Measurements from ENCODE around the gene GATAD2A. TPM values are rescaled to one million over a fixed set of nuclear protein-coding genes. Genes with fewer than 3 reads are reported as not detected.

GATAD2A gene
- total and polyA plus RNA-seq, 7 donors = 18.5 to 65.9 (median 43.4) TPM

DNA sequence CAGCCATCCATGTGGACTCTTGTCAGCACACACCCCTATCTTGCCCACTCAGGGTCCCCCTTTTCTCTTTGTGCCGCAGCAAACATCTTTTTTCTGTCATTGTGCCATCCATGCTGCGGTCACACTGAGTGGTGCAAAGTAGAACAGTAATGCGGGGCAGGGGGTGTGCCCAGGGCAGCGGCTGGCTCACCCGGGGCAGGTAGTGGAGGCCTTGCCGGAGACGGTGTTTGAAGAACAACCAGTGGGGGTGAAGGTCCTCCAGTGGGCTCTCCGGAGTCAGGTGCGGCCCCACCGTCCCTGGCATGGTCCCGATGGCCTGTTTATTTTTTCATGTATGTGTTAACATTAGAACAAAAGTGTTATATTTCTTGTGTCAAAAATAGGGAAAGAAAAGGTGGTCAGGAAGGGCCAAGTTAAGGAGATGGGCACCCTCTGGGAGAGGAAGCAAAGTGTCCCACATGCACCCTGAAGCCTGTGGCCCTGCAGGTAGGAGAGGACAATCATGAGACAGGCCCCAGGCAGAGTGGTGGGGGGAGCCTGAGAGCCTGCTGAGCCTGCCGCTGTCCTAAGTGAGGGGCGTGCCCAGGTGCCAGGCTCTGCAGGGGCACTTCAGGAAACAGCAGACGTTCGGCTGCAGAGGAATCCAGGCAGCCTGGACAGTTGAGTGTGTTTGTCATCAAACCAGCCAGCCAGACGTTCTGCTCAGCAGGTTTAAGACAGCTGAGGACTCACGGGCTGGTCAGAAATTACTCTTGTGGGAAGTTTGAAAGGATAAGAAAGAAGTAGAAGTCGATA, 97.5 kb downstream of the GATAD2A start:
- WGBS, 3 donors = 84 to 86% (median 85%) methylated on average over 18 of the region's 18 CpGs
- no peak for ATAC-seq
- Histone ChIP-seq H3K36me3 (ENCODE audit: insufficient read depth in 1 of 2, low read depth in 1 of 2) (peaks cover 14 to 95% of the 10 kb centered on the region in 2 donors), H3K4me3 (no peak overlapping the region), H3K27ac (no peak overlapping the region), H3K4me1 (no peaks in the 10 kb centered on the region), H3K27me3 (ENCODE audit: insufficient read depth in 3 of 3, low read length in 2 of 3) (no peaks in the 10 kb centered on the region), H3K9me3 (no peaks in the 10 kb centered on the region)
- no peak for DNase-seq
- intact Hi-C loops (cut with DNase I) = no loop called here
- TF ChIP-seq, protein P1, sequence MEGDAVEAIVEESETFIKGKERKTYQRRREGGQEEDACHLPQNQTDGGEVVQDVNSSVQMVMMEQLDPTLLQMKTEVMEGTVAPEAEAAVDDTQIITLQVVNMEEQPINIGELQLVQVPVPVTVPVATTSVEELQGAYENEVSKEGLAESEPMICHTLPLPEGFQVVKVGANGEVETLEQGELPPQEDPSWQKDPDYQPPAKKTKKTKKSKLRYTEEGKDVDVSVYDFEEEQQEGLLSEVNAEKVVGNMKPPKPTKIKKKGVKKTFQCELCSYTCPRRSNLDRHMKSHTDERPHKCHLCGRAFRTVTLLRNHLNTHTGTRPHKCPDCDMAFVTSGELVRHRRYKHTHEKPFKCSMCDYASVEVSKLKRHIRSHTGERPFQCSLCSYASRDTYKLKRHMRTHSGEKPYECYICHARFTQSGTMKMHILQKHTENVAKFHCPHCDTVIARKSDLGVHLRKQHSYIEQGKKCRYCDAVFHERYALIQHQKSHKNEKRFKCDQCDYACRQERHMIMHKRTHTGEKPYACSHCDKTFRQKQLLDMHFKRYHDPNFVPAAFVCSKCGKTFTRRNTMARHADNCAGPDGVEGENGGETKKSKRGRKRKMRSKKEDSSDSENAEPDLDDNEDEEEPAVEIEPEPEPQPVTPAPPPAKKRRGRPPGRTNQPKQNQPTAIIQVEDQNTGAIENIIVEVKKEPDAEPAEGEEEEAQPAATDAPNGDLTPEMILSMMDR (IDR thresholded peaks at IDR 0.05) = no peak

DNA sequence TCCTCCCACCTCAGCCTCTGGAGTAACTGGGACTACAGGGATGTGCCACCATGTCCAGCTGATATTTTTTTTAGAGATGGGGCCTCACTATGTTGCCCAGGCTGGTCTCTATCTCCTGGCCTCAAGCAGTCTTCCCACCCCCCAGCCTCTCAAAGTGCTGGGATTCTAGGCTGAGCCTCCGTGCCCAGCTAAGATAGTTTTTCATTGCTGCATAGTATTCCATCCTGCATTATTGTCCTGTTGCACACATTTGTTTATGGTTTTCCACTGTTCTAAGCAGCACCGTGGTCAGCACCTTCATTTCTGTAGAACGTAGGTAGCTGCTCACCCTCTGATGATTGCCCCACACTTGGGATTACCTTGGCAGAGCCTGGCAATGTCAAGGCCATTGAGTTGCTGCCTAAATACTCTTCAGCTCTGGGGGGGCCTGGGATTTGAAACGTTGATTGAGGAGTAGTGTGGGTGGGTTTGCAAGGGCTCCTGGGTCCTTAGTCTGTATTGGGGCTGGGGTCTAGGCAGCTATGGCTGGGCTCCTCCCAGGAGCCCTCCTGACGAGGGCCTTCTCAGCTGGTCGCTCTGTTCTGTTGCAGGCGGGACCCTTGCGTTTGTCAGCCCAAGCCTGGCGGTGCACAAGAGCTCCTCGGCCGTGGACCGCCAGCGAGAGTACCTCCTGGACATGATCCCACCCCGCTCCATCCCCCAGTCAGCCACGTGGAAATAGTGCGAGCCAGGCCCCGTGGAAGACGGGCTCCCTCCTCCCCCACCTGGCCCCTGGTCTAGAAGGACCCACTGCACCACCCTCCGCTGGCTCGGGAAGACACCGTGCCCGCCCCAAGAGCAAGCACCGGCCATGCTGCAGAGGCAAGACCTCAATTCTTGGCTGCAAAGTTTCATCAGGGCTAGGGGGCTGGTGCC, 99.5 kb downstream of the GATAD2A start:
- no peaks in the 10 kb centered on the region for H3K9me3 ChIP-seq
- no peak overlapping the region for H3K27ac ChIP-seq
- no peaks in the 10 kb centered on the region for H3K27me3 ChIP-seq (ENCODE audit: insufficient read depth in 3 of 3, low read length in 2 of 3)
- 89 to 91% (median 89%) methylated on average over 20 to 23 of the region's 23 CpGs for WGBS, 3 donors
- peaks cover 4 to 75% of the 10 kb centered on the region in 2 donors for H3K36me3 ChIP-seq (ENCODE audit: insufficient read depth in 1 of 2, low read depth in 1 of 2)
- TF ChIP-seq, protein P1 (IDR thresholded peaks at IDR 0.05) = no peak
- no peaks in the 10 kb centered on the region for H3K4me1 ChIP-seq
- no peak for ATAC-seq
- no peak for DNase-seq
- H3K4me3 ChIP-seq = no peak overlapping the region
- intact Hi-C loops (cut with DNase I) = no loop called here

DNA sequence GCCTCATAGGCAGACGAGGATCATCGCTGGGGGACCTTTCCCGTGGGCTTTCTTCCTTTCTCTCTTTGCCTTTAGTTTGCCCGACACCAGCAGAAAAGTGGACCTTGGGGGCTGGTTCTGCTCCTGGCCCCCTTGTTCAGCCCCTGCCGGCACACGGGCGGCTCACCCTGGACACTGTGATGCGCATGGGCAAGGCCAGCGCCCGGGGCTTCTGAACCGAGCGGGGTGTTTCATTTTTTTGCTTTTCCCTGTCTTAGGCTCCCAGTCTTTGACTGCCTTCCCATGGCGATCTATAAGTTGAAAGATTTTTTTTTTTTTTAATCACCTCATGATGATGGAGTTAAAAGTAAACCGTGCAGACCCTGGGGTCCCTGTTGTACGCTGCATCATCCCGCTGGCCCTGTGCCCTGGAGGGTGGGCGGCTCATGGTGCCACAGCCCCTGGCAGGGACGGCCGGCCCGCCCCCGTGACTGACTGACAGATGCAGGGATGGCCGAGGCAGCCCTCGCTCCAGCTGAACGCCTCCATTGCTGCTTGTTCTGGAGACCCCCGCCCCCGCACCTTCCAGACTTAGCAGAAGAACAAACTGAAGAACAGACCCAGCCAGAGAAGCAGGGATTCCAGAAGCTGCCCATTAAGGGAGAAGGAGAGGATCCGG, 100.3 kb downstream of the GATAD2A start:
- Histone ChIP-seq H3K36me3 (ENCODE audit: insufficient read depth in 1 of 2, low read depth in 1 of 2) (peaks cover 4 to 67% of the 10 kb centered on the region in 2 donors), H3K27me3 (ENCODE audit: insufficient read depth in 3 of 3, low read length in 2 of 3) (no peaks in the 10 kb centered on the region), H3K4me3 (no peak overlapping the region), H3K4me1 (no peaks in the 10 kb centered on the region), H3K27ac (no peak overlapping the region), H3K9me3 (no peaks in the 10 kb centered on the region)
- WGBS, 3 donors = 82 to 87% (median 85%) methylated on average over 27 of the region's 27 CpGs
- TF ChIP-seq, protein P1 (IDR thresholded peaks at IDR 0.05) = no peak
- DNase-seq (no peak), ATAC-seq (no peak)
- intact Hi-C loops (cut with DNase I) = no loop called here

- intact Hi-C loops (cut with DNase I) = no loop called here
- H3K9me3 ChIP-seq = no peaks in the 10 kb centered on the region
- H3K4me3 ChIP-seq = no peak overlapping the region
- H3K4me1 ChIP-seq = no peaks in the 10 kb centered on the region
- no peak overlapping the region for H3K27ac ChIP-seq
- ATAC-seq (no peak), DNase-seq (no peak)
- TF ChIP-seq, protein P1 (IDR thresholded peaks at IDR 0.05) = no peak
- peaks cover 4 to 59% of the 10 kb centered on the region in 2 donors for H3K36me3 ChIP-seq (ENCODE audit: insufficient read depth in 1 of 2, low read depth in 1 of 2)
- 86 to 91% (median 88%) methylated on average over 12 of the region's 12 CpGs for WGBS, 3 donors
- H3K27me3 ChIP-seq (ENCODE audit: insufficient read depth in 3 of 3, low read length in 2 of 3) = no peaks in the 10 kb centered on the region
Observed at GRCh38 chr19:19506592-19506991, 101.1 kb downstream of the GATAD2A start.

Measured in psoas muscle (tissue), 8 donors.